Forelimb muscle (tissue), 1 donor: ENCODE measurements around the gene NPB. TPM values are rescaled to one million over a fixed set of nuclear protein-coding genes. Genes with fewer than 3 reads are reported as not detected.

Experiments
- DNase-seq: peaks from one replicate; pipeline ENCODE4 v3.0.0-alpha.2; 2013; ENCODE audit warnings: low read depth
- polyA plus RNA-seq: library from polyadenylated mRNA; unstranded; fragments of 120-200 nt; gene quantifications from one replicate; pipeline ENCODE4 v1.2.1, GENCODE V29; 2013; ENCODE audit not compliant: insufficient read length

Gene NPB
- polyA plus RNA-seq, 1 donor, result 0.42 TPM

GRCh38 chr17:81940538-81941483 lies 38.8 kb downstream of the NPB start:
- DNase-seq, result no peak

- DNase-seq, result no peak
Measured at GRCh38 chr17:81941484-81942166, 39.6 kb downstream of the NPB start.

- DNase-seq, result no peak
Measured at GRCh38 chr17:81942167-81942553, 40.1 kb downstream of the NPB start.

GRCh38 chr17:81944858-81945257 lies 42.8 kb downstream of the NPB start:
- no peak for DNase-seq

GRCh38 chr17:81947189-81947588 lies 45.2 kb downstream of the NPB start, which contains the start of gene MYADML2:
TSS of gene MYADML2 (minus strand) at chr17:81947233. CDS start at chr17:81941741, 5,492 bp downstream.
- no peak for DNase-seq

- no peak for DNase-seq
Measured at GRCh38 chr17:81948635-81949378, 46.8 kb downstream of the NPB start.

GRCh38 chr17:81950501-81950900 lies 48.5 kb downstream of the NPB start:
- DNase-seq, result no peak

GRCh38 chr17:81951785-81952684 lies 50.0 kb downstream of the NPB start:
- no peak for DNase-seq

Other genes starting within 250 kb of the NPB start
- 3.9 TPM for gene PDE6G, start 245.7 kb upstream of the NPB start, polyA plus RNA-seq
- 9.4 TPM for gene OXLD1, start 235.6 kb upstream of the NPB start, polyA plus RNA-seq
- 14.8 TPM for gene CCDC137, start 235.5 kb upstream of the NPB start, polyA plus RNA-seq
- gene ARL16, start 218.4 kb upstream of the NPB start, polyA plus RNA-seq, result 28.2 TPM
- 48.1 TPM for gene HGS, start 218.2 kb upstream of the NPB start, polyA plus RNA-seq
- gene MRPL12, start 198.9 kb upstream of the NPB start, polyA plus RNA-seq, result 54.9 TPM
- gene SLC25A10, start 190.0 kb upstream of the NPB start, polyA plus RNA-seq, result 3.5 TPM
- gene GCGR, start 98.1 kb upstream of the NPB start, polyA plus RNA-seq, result not detected
- gene MCRIP1, start 68.9 kb upstream of the NPB start, polyA plus RNA-seq, result 119 TPM
- 90.6 TPM for gene PPP1R27, start 67.2 kb upstream of the NPB start, polyA plus RNA-seq
- gene P4HB, start 41.7 kb upstream of the NPB start, polyA plus RNA-seq, result 412 TPM
- 160 TPM for gene ARHGDIA, start 30.9 kb upstream of the NPB start, polyA plus RNA-seq
- gene ALYREF, start 10.7 kb upstream of the NPB start, polyA plus RNA-seq, result 53.9 TPM
- gene ANAPC11, start 10.5 kb upstream of the NPB start, polyA plus RNA-seq, result 105 TPM
- 9.6 TPM for gene PCYT2, start 9.2 kb downstream of the NPB start, polyA plus RNA-seq
- 7.7 TPM for gene SIRT7, start 15.9 kb downstream of the NPB start, polyA plus RNA-seq
- gene MAFG, start 25.5 kb downstream of the NPB start, polyA plus RNA-seq, result 16.3 TPM
- 59.5 TPM for gene PYCR1, start 35.1 kb downstream of the NPB start, polyA plus RNA-seq
- 43.6 TPM for gene MYADML2, start 45.0 kb downstream of the NPB start, polyA plus RNA-seq
- gene NOTUM, start 58.9 kb downstream of the NPB start, polyA plus RNA-seq, result 4.9 TPM
- gene ASPSCR1, start 75.4 kb downstream of the NPB start, polyA plus RNA-seq, result 22.2 TPM
- gene CENPX, start 120.6 kb downstream of the NPB start, polyA plus RNA-seq, result 28.6 TPM
- 8.4 TPM for gene LRRC45, start 121.1 kb downstream of the NPB start, polyA plus RNA-seq
- gene RAC3, start 129.4 kb downstream of the NPB start, polyA plus RNA-seq, result 6.0 TPM
- gene DCXR, start 135.5 kb downstream of the NPB start, polyA plus RNA-seq, result 32.8 TPM
- gene RFNG, start 149.6 kb downstream of the NPB start, polyA plus RNA-seq, result 31.0 TPM
- 69.4 TPM for gene GPS1, start 149.7 kb downstream of the NPB start, polyA plus RNA-seq
- gene DUS1L, start 163.6 kb downstream of the NPB start, polyA plus RNA-seq, result 60.1 TPM
- gene FASN, start 196.0 kb downstream of the NPB start, polyA plus RNA-seq, result 24.6 TPM